Esophagus muscularis mucosa (tissue), 4 donors: ENCODE data around the gene PQBP1.

Experiments used
- EP300 ChIP-seq: sonication (generic); formaldehyde crosslinking; IDR thresholded peaks from one replicate; pipeline ENCODE4 v1.6.1; 2017; ENCODE audit warnings: antibody characterized with exemption
- POLR2A ChIP-seq: fragments of 450-650 bp; IDR thresholded peaks from one replicate; pipeline ENCODE4 v1.6.1; 2017; ENCODE audit warnings: antibody characterized with exemption, moderate library complexity, mild to moderate bottlenecking, low read depth
- POLR2AphosphoS5 ChIP-seq, 2 donors: sonication (generic); formaldehyde crosslinking; IDR thresholded peaks; one replicate each; pipeline ENCODE4 v1.6.1; 2017; ENCODE audit warnings: antibody characterized with exemption in 2 of 2
- TF ChIP-seq, protein P1 (sequence below), 3 experiments: fragments of 200-600 bp in 2 of 3; fragments of 450-650 bp in 1 of 3; sonication (generic) in 2 of 3; IDR thresholded peaks; one replicate each; pipeline ENCODE4 v1.5.1; 2017 to 2019; ENCODE audit warnings: antibody characterized with exemption in 3 of 3, mild to moderate bottlenecking in 2 of 3, moderate library complexity in 1 of 3

DNA sequence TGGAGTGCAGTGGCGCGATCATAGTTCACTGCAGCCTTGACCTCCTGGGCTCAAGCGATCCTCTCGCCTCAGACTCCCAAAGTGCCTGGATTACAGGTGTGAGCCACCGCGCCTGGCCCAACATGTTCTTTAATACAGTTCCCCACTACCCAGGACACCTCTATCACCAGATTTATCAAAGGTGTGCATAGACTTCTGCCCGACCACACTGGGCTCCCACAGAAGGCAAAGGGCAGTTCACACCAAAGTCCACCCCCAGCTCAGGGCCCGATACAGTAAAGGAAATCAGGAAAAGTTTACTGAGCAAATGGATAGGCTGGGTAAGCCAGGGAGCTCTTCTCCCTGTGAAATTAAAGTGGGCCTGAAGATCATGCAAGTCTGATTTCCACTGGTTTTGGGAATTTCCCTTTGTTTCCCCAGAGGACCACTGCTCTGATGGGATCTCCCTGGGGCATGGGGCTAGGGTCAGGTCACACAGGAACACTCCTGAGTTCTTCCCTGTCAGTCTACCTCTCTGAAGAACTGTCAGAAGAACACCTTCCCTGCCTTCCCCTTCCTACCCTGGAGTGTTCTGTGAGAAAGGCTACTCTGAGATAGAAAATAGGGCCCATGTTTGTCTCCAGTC is 38.8 kb downstream of the PQBP1 start:
- TF ChIP-seq, protein P1, sequence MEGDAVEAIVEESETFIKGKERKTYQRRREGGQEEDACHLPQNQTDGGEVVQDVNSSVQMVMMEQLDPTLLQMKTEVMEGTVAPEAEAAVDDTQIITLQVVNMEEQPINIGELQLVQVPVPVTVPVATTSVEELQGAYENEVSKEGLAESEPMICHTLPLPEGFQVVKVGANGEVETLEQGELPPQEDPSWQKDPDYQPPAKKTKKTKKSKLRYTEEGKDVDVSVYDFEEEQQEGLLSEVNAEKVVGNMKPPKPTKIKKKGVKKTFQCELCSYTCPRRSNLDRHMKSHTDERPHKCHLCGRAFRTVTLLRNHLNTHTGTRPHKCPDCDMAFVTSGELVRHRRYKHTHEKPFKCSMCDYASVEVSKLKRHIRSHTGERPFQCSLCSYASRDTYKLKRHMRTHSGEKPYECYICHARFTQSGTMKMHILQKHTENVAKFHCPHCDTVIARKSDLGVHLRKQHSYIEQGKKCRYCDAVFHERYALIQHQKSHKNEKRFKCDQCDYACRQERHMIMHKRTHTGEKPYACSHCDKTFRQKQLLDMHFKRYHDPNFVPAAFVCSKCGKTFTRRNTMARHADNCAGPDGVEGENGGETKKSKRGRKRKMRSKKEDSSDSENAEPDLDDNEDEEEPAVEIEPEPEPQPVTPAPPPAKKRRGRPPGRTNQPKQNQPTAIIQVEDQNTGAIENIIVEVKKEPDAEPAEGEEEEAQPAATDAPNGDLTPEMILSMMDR (IDR thresholded peaks at IDR 0.05): no peak
- TF ChIP-seq EP300 (no peak), POLR2A (no peak), POLR2AphosphoS5 (IDR thresholded peaks at IDR 0.05) (no peak)
